Measurements from ENCODE around the gene UGT1A10. TPM values are rescaled to one million over a fixed set of nuclear protein-coding genes. Genes with fewer than 3 reads are reported as not detected.
A peak's percentile ranks its signal among the peaks of the same experiment; 100 is the strongest.

UGT1A10 gene
- total and polyA plus RNA-seq, 2 of the 13 experiments (the other 11 are each of a cell fraction or from before 2014, with no cell fraction given), result not detected

DNA sequence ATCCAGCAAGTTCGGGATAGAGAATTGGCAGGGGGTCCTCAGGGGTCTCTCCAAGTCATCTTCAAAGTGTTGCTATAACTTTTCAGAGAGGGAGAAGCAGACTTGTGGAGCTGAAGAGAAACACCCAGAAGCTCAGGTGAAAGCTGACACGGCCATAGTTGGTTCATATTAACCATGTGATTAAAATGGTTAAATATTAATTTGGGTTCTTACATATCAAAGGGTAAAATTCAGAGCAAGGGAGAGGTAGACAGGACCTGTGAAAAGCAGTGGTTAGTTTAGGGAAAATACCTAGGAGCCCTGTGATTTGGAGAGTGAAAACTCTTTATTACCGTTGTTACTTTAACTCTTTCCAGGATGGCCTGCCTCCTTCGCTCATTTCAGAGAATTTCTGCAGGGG lies 56.4 kb downstream of the UGT1A10 start, which contains the start of gene UGT1A6:
Gene UGT1A6, plus strand, starts transcription at position 243 of the 400 bp plus-strand sequence. Its CDS starts 115 bp downstream, at position 358.
- FAIRE-seq (no peak), ATAC-seq (no peak), DNase-seq (ENCODE audit: low spot score) (no peak)
- intact Hi-C loops (cut with micrococcal nuclease; ENCODE audit: unreplicated experiment) (no loop called here), in situ Hi-C loops (cut with HindIII; ENCODE audit: extremely low pct_ligation_motif_present, low pct_unique_long_range_greater_than_20kb) (no loop called here)
- no peak within 1 kb of the TSS for H3K9ac ChIP-seq (ENCODE audit: insufficient read depth, low read depth, low read length)
- no peak within 1 kb of the TSS for H2AFZ ChIP-seq (ENCODE audit: low read length)
- TF ChIP-seq, protein P1, sequence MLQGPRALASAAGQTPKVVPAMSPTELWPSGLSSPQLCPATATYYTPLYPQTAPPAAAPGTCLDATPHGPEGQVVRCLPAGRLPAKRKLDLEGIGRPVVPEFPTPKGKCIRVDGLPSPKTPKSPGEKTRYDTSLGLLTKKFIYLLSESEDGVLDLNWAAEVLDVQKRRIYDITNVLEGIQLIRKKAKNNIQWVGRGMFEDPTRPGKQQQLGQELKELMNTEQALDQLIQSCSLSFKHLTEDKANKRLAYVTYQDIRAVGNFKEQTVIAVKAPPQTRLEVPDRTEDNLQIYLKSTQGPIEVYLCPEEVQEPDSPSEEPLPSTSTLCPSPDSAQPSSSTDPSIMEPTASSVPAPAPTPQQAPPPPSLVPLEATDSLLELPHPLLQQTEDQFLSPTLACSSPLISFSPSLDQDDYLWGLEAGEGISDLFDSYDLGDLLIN (CRISPR knock-in tag; IDR thresholded peaks at IDR 0.05; ENCODE audit: borderline replicate concordance), result no peak
- no peak for TF ChIP-seq ZNF329 (CRISPR knock-in tag; IDR thresholded peaks at IDR 0.05; ENCODE audit: low read depth)
- no TSS peak for BruUV-seq (replicated peaks)
- H3K79me2 ChIP-seq (ENCODE audit: insufficient read depth, low read length), result no peaks in the 10 kb centered on the region
- ChIA-PET POLR2A (no interaction called here), CTCF (ENCODE audit: low intra/inter-chr PET ratio, low total read pairs) (no interaction called here)
- no peak within 1 kb of the TSS for H3K4me3 ChIP-seq (replicated peaks in 1 of 3; ENCODE audit: insufficient read depth in 1 of 3, low read depth in 2 of 3, low read length in 3 of 3)
- no peaks in the 10 kb centered on the region for H3K9me3 ChIP-seq (ENCODE audit: low read length)
- H3K27ac ChIP-seq (ENCODE audit: extremely low read length, insufficient read depth, low read length), result no peak within 1 kb of the TSS
- no peak within 1 kb of the TSS for H3K4me2 ChIP-seq (ENCODE audit: low read depth, low read length)
- H3K36me3 ChIP-seq (replicated peaks in 1 of 2; ENCODE audit: control insufficient read depth in 1 of 2, insufficient read depth in 2 of 2, low read length in 2 of 2), result no peaks in the 10 kb centered on the region
- no peaks in the 10 kb centered on the region for H3K27me3 ChIP-seq (ENCODE audit: control insufficient read depth in 1 of 2, insufficient read depth in 2 of 2, low read length in 2 of 2)
- no peaks in the 10 kb centered on the region for H4K20me1 ChIP-seq (ENCODE audit: insufficient read depth, low read length)
- H3K4me1 ChIP-seq (ENCODE audit: insufficient read depth, low read length), result peaks cover 16% of the 10 kb centered on the region
- WGBS (ENCODE audit: low lambda C conversion rate), result 71% methylated on average over 4 of the region's 4 CpGs

DNA sequence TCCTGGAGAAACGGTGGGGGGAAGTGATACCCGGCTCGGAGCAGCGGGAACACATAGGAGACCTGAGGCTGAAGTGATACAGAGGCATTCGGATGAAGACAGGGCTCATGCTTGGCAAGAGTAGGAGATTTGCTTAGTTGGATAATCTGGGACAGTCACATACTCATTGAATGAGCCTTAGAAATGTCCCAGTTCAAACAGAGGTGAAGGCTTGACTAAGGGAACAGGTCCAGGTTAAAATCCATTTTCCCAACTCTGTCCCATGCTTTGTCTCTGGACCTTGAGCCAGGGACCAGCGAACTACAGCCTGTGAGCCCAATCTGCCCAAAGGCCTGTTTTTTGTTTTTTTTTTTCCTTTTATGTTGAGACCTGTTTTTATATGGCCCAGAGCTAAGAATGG lies 57.7 kb downstream of the UGT1A10 start:
- ChIA-PET CTCF (ENCODE audit: low intra/inter-chr PET ratio, low total read pairs) (no interaction called here), POLR2A (no interaction called here)
- no TSS peak for BruUV-seq (replicated peaks)
- Histone ChIP-seq H3K9ac (ENCODE audit: insufficient read depth, low read depth, low read length) (no peak overlapping the region), H3K36me3 (replicated peaks in 1 of 2; ENCODE audit: control insufficient read depth in 1 of 2, insufficient read depth in 2 of 2, low read length in 2 of 2) (no peaks in the 10 kb centered on the region), H2AFZ (ENCODE audit: low read length) (no peak overlapping the region), H3K4me2 (ENCODE audit: low read depth, low read length) (no peak overlapping the region), H3K9me3 (ENCODE audit: low read length) (no peaks in the 10 kb centered on the region), H3K4me3 (replicated peaks in 1 of 3; ENCODE audit: insufficient read depth in 1 of 3, low read depth in 2 of 3, low read length in 3 of 3) (no peak overlapping the region), H3K27ac (ENCODE audit: extremely low read length, insufficient read depth, low read length) (no peak overlapping the region), H4K20me1 (ENCODE audit: insufficient read depth, low read length) (no peaks in the 10 kb centered on the region), H3K4me1 (ENCODE audit: insufficient read depth, low read length) (peaks cover 16% of the 10 kb centered on the region), H3K27me3 (ENCODE audit: control insufficient read depth in 1 of 2, insufficient read depth in 2 of 2, low read length in 2 of 2) (no peaks in the 10 kb centered on the region), H3K79me2 (ENCODE audit: insufficient read depth, low read length) (no peaks in the 10 kb centered on the region)
- intact Hi-C loops (cut with micrococcal nuclease; ENCODE audit: unreplicated experiment), result no loop called here
- DNase-seq (ENCODE audit: low spot score), result no peak
- in situ Hi-C loops (cut with HindIII; ENCODE audit: extremely low pct_ligation_motif_present, low pct_unique_long_range_greater_than_20kb), result no loop called here
- 77% methylated on average over 6 of the region's 6 CpGs for WGBS (ENCODE audit: low lambda C conversion rate)
- TF ChIP-seq EZH2 (conservative IDR thresholded peaks at IDR 0.05; ENCODE audit: low read depth, low read length), result no peak
- 0 out of 2 replicates have a peak, but pooled peaks have one; percentile 20 for TF ChIP-seq CBX5 (CRISPR knock-in tag; IDR thresholded peaks at IDR 0.05; ENCODE audit: borderline replicate concordance)
- ATAC-seq, result peak; percentile 40; the same call in 2 of the 3 replicates
- FAIRE-seq, result no peak
